ENCODE measurements around the gene SELPLG.

The SELPLG gene

DNA sequence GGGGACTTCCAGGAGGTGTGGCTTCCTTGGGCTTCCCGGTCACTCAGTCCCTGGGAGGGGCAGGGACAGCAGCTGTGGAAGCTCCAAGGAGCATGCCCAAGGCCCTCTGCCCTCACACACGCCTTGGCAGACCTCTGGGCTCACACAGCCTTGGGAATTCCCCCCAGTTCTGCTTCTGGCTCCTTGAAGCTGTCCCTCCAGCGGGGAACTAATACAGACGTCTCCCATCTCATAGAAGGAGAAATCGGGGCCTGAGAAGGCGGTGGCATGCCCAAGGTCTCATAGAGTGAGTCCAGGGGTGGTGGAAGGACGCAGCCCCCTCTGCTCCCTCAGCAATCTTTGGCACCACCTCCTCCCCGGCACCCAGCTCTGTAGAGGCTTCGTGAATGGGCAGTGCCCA is 20.1 kb downstream of the SELPLG start:
- no peaks in the 10 kb centered on the region for H3K4me1 ChIP-seq (ENCODE audit: control insufficient read depth, insufficient read depth, low read length)
- H3K36me3 ChIP-seq (ENCODE audit: control insufficient read depth, insufficient read depth, low read length) = peaks cover 2% of the 10 kb centered on the region
- no peak overlapping the region for H3K4me3 ChIP-seq (ENCODE audit: low read depth, low read length)
- H3K27me3 ChIP-seq (ENCODE audit: control insufficient read depth, insufficient read depth, low read length) = no peaks in the 10 kb centered on the region
- no peaks in the 10 kb centered on the region for H3K9me3 ChIP-seq (ENCODE audit: control insufficient read depth, insufficient read depth, low read length)
- H3K9ac ChIP-seq (ENCODE audit: low read depth, low read length) = no peak overlapping the region

DNA sequence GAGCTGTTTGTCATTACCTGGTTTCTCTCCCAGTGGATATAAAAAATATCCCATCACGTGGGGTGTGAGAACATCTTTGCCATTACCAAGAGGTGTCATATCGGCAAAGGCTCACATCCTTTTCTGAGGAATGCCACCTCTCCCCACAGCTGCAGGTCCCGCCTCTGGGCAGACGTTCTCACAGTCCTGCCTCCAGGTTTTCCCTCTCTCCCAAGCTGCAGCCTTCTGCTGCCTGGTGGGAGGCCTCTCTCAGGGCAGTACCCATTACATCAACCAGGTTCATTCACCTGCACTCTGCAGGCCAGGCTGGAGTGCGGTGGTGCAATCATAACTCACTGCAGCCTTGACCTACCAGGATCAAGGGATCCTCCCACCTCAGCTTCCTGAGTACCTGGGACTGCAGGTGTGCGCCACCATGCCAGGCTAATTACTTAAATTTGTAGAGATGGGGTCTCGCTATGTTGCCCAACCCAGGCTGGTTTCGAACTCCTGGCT is 20.9 kb downstream of the SELPLG start:
- H3K4me1 ChIP-seq (ENCODE audit: control insufficient read depth, insufficient read depth, low read length) = no peaks in the 10 kb centered on the region
- H3K36me3 ChIP-seq (ENCODE audit: control insufficient read depth, insufficient read depth, low read length) = peaks cover 2% of the 10 kb centered on the region
- H3K27me3 ChIP-seq (ENCODE audit: control insufficient read depth, insufficient read depth, low read length) = no peaks in the 10 kb centered on the region
- no peak overlapping the region for H3K4me3 ChIP-seq (ENCODE audit: low read depth, low read length)
- no peak overlapping the region for H3K9ac ChIP-seq (ENCODE audit: low read depth, low read length)
- no peaks in the 10 kb centered on the region for H3K9me3 ChIP-seq (ENCODE audit: control insufficient read depth, insufficient read depth, low read length)

DNA sequence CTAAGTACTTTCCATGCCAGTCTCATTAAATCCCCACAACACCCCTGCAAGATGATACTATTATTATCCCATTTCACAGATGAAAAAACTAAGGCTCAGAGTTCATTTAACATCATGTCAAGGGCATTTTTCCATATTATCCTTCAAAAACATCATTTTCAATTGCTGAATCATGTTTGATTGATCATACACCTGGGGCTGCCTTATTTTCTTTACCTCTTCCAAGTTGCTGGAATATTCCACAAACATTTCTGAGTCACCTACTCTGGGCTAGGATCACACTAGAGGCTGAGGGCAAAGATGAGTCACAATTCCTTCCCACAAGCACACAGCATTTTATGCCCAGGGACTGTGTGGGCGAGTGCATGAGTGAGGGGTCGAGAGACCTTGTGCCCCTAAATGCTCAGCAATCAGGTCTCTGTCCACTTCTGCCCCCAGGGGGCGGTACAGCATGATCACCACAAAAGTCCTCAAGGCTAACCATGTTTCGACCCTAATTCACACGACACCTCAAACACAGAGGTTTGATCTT is 21.7 kb downstream of the SELPLG start:
- H3K27me3 ChIP-seq (ENCODE audit: control insufficient read depth, insufficient read depth, low read length) = no peaks in the 10 kb centered on the region
- H3K4me3 ChIP-seq (ENCODE audit: low read depth, low read length) = no peak overlapping the region
- no peaks in the 10 kb centered on the region for H3K9me3 ChIP-seq (ENCODE audit: control insufficient read depth, insufficient read depth, low read length)
- peaks cover 2% of the 10 kb centered on the region for H3K36me3 ChIP-seq (ENCODE audit: control insufficient read depth, insufficient read depth, low read length)
- H3K4me1 ChIP-seq (ENCODE audit: control insufficient read depth, insufficient read depth, low read length) = no peaks in the 10 kb centered on the region
- H3K9ac ChIP-seq (ENCODE audit: low read depth, low read length) = no peak overlapping the region

DNA sequence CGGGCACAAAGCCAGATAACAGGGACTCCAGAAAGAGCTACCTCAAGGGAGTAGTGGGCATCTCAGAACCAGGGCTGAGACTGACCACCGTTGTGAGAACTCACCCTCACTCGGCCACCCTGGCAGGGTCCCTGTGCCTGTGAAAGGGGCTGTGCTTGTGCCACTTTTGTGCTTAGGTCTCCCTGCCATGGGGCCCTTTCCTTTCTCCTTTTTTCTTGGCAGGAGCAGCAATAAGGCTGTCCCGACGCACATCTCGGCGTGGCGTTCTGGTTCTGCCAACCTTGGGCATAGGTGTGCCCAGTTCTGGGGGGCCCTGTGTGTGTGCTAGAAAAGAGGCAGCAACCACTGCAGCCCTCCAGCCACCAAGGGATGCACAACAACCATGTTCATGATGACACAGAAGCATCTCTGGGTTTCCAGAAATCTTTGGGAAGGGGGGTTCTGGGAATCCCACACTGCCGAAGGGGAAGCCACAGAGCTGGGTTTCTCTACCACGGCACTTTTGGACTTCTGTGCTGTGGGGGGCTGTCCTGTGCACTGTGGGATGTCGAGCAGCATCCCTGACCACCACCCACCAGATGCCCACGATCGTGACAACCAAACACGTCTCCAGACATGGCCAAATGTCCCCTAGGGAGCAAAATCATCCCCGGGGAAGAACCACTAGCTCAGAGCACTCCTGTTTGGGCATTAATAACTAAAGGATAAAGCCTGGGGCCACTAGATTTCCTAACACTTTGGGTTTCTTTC is 22.7 kb downstream of the SELPLG start:
- Histone ChIP-seq H3K4me1 (ENCODE audit: control insufficient read depth, insufficient read depth, low read length) (no peaks in the 10 kb centered on the region), H3K27me3 (ENCODE audit: control insufficient read depth, insufficient read depth, low read length) (no peaks in the 10 kb centered on the region), H3K9ac (ENCODE audit: low read depth, low read length) (no peak overlapping the region), H3K36me3 (ENCODE audit: control insufficient read depth, insufficient read depth, low read length) (no peaks in the 10 kb centered on the region), H3K4me3 (ENCODE audit: low read depth, low read length) (no peak overlapping the region), H3K9me3 (ENCODE audit: control insufficient read depth, insufficient read depth, low read length) (no peaks in the 10 kb centered on the region)

DNA sequence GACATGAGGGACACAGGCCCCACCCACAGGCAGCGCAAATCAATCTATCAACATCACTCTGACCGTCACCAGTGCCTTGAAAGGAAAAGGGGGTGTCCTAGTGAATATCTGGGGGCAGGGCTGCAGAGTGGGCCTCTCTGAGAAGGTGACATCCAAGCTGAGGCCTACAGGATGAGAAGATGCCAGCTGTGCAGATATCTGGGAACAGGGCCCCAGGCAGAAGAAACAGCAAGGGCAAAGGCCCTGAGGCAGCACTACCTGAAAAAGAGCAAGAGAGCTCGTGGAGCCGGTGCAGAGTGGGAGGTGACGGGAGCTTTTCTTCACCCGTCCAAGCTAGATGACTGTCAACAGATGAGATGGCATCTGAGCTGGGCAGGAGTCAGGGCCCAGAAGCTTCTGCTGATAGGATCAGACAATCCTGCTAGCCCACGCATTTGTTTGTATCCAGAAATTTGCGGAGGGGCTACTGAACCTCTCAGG is 23.3 kb downstream of the SELPLG start:
- no peaks in the 10 kb centered on the region for H3K4me1 ChIP-seq (ENCODE audit: control insufficient read depth, insufficient read depth, low read length)

DNA sequence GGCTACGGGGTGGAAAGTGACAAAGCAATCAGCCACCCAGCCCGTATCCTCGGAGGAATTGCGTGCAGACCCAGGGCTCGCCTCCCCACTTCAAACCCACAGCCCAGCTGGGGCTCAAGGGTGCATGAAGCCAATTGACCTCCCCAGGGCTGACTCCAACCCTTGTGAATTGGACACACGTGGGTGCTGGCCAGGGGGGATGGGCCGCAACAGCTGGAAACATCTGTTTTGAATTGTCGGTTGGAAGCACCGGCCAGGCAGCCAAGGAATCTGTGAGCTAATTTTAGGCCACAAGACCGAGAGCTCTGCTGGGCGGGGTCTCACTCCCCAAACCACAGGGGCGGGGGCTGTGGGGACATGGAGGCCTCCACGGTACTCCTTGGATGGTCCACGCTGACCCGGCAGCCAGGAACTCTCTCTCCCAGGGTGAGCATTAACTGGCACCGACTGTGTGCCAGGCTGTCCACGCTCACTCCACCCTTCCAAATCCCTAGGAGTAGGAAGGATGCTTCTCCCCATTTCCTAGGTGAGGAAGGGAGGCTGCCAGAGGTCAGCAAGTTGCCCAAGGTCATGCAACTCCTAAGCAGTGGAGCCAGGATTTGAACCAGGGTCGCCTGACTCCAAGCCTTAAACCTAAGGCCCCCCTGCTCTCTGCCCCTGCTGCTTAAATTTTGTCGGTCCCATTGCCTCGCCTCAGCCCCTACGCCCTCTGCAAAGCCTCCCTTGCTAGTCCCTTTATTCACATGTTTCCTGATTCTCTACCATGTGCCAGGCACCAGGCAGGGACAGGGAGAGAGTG is 24.0 kb downstream of the SELPLG start:
- Histone ChIP-seq H3K27me3 (ENCODE audit: control insufficient read depth, insufficient read depth, low read length) (no peaks in the 10 kb centered on the region), H3K36me3 (ENCODE audit: control insufficient read depth, insufficient read depth, low read length) (no peaks in the 10 kb centered on the region), H3K4me1 (ENCODE audit: control insufficient read depth, insufficient read depth, low read length) (no peaks in the 10 kb centered on the region), H3K9ac (ENCODE audit: low read depth, low read length) (no peak overlapping the region), H3K9me3 (ENCODE audit: control insufficient read depth, insufficient read depth, low read length) (no peaks in the 10 kb centered on the region), H3K4me3 (ENCODE audit: low read depth, low read length) (no peak overlapping the region)

More for the DNA sequence above, 23.3 kb downstream of the SELPLG start:
- H3K36me3 ChIP-seq (ENCODE audit: control insufficient read depth, insufficient read depth, low read length) = no peaks in the 10 kb centered on the region
- no peaks in the 10 kb centered on the region for H3K27me3 ChIP-seq (ENCODE audit: control insufficient read depth, insufficient read depth, low read length)
- no peak overlapping the region for H3K4me3 ChIP-seq (ENCODE audit: low read depth, low read length)
- no peaks in the 10 kb centered on the region for H3K9me3 ChIP-seq (ENCODE audit: control insufficient read depth, insufficient read depth, low read length)
- no peak overlapping the region for H3K9ac ChIP-seq (ENCODE audit: low read depth, low read length)

DNA sequence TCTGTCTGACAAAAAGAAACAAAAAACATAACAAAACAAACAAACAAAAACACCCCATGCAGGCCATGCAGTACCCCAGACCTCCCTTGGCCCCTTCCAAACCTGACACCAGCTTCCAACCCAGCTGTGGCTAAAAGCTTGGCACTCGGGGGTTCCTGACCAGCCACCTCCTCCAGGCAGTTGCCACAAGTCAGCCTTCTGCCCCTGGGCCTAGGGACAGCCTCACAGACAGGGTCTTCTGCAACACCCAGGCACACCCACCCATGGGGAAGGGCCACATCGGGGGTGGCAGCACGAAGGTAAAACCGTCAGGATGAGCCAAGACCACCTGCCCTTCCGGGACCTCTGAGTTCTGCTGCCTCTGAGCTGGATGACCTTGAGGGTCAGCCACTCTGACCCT is 25.1 kb downstream of the SELPLG start:
- H3K9ac ChIP-seq (ENCODE audit: low read depth, low read length) = no peak overlapping the region
- H3K4me1 ChIP-seq (ENCODE audit: control insufficient read depth, insufficient read depth, low read length) = peaks cover 2% of the 10 kb centered on the region
- no peaks in the 10 kb centered on the region for H3K36me3 ChIP-seq (ENCODE audit: control insufficient read depth, insufficient read depth, low read length)
- H3K27me3 ChIP-seq (ENCODE audit: control insufficient read depth, insufficient read depth, low read length) = no peaks in the 10 kb centered on the region
- H3K9me3 ChIP-seq (ENCODE audit: control insufficient read depth, insufficient read depth, low read length) = no peaks in the 10 kb centered on the region
- H3K4me3 ChIP-seq (ENCODE audit: low read depth, low read length) = no peak overlapping the region

DNA sequence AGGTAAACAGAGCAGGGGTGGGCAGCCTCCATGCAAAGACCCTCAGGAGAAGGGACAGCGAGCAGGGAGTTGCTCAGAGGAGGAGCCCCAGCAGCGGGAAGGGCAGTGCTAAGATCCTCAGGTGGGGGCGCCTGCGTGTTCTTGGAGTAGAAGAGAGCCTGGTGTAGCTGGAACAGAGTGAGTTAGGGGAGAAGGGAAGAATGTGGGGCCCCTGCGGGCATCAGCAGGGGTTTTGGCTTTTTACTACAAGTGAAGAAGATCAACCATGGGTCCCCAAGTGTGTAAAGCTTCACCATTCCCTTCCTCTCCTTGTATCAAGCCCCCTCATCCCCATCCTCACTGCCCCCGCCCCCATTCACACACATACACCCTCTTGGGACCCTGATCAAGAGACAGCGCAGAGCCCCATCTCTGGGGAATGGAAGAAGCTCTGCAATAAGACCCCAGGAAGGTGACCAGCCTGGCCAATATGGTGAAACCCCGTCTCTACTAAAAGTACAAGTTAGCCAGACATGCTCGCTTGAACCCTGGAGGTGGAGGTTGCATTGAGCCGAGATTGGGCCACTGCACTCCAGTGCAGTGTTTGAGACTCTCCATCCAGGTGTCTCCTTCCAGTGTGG is 25.6 kb downstream of the SELPLG start:
- Histone ChIP-seq H3K36me3 (ENCODE audit: control insufficient read depth, insufficient read depth, low read length) (no peaks in the 10 kb centered on the region), H3K4me3 (ENCODE audit: low read depth, low read length) (no peak overlapping the region), H3K9me3 (ENCODE audit: control insufficient read depth, insufficient read depth, low read length) (no peaks in the 10 kb centered on the region), H3K27me3 (ENCODE audit: control insufficient read depth, insufficient read depth, low read length) (no peaks in the 10 kb centered on the region), H3K4me1 (ENCODE audit: control insufficient read depth, insufficient read depth, low read length) (peaks cover 2% of the 10 kb centered on the region), H3K9ac (ENCODE audit: low read depth, low read length) (no peak overlapping the region)

DNA sequence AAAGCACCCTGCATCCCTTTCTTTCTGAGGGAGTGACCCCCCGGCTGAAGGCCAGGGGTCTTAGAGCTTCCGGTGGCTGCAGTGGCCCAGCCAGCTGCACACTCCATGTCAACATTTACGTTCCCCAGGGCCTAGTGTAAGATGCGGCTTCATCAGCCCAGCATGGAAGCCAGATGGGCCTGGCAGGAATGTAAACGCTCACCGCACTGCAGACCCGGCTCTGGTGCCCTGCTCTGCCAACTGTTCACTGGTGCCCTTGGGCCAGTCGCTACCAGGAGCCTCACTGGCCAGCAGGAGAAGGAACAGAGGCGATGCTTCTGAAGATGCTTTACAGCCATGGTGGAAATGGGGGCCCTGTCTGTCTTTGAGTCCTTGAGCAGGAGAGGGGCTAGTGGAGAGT is 27.2 kb downstream of the SELPLG start:
- H3K9ac ChIP-seq (ENCODE audit: low read depth, low read length) = no peak overlapping the region
- H3K9me3 ChIP-seq (ENCODE audit: control insufficient read depth, insufficient read depth, low read length) = no peaks in the 10 kb centered on the region
- no peaks in the 10 kb centered on the region for H3K36me3 ChIP-seq (ENCODE audit: control insufficient read depth, insufficient read depth, low read length)
- H3K4me1 ChIP-seq (ENCODE audit: control insufficient read depth, insufficient read depth, low read length) = peaks cover 2% of the 10 kb centered on the region
- no peaks in the 10 kb centered on the region for H3K27me3 ChIP-seq (ENCODE audit: control insufficient read depth, insufficient read depth, low read length)
- no peak overlapping the region for H3K4me3 ChIP-seq (ENCODE audit: low read depth, low read length)

DNA sequence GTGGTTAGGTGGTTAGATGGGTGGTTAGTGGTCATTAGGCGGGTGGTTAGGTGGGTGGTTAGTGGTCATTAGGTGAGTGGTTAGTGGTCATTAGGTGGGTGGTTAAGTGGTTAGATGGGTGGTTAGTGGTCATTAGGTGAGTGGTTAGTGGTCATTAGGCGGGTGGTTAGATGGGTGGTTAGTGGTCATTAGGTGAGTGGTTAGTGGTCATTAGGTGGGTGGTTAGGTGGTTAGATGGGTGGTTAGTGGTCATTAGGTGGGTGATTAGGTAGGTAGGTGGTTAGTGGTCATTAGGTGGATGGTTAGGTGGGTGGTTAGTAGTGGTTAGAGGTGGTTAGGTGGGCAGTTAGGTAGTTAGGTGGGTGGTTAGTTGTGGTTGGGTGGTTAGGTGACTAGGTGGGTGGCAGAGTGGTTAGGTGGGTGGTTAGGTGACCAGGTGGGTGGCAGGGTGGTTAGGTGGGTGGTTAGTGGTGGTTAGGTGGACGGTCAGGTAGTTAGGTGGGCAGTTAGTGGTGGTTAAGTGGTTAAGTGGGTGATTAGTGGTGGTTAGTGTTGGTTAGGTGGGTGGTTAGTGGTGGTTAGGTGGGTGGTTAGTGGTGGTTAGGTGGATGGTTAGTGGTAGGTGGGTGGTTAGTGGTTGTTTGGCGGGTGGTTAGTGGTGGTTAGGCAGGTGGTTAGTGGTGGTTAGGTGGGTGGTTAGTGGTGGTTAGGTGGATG is 27.8 kb downstream of the SELPLG start:
- Histone ChIP-seq H3K9me3 (ENCODE audit: control insufficient read depth, insufficient read depth, low read length) (no peaks in the 10 kb centered on the region), H3K27me3 (ENCODE audit: control insufficient read depth, insufficient read depth, low read length) (no peaks in the 10 kb centered on the region), H3K4me1 (ENCODE audit: control insufficient read depth, insufficient read depth, low read length) (peaks cover 2% of the 10 kb centered on the region), H3K4me3 (ENCODE audit: low read depth, low read length) (no peak overlapping the region), H3K9ac (ENCODE audit: low read depth, low read length) (no peak overlapping the region), H3K36me3 (ENCODE audit: control insufficient read depth, insufficient read depth, low read length) (no peaks in the 10 kb centered on the region)

All from iPS-15b (cell line).